Cerebellar nuclear complex (tissue), 1 donor: ENCODE results near the gene RFXANK.
"Not testable (repeated sequence)": the region's sequence is repeated elsewhere in the genome, so short reads cannot be mapped to it uniquely, and the experiment has no call there.

ENCODE experiments used
- DNase-seq, 2 experiments: peaks; one replicate each; lab custom pipeline; 2025; lab: John Stamatoyannopoulos, UW

Gene RFXANK, protein sequence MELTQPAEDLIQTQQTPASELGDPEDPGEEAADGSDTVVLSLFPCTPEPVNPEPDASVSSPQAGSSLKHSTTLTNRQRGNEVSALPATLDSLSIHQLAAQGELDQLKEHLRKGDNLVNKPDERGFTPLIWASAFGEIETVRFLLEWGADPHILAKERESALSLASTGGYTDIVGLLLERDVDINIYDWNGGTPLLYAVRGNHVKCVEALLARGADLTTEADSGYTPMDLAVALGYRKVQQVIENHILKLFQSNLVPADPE

DNA sequence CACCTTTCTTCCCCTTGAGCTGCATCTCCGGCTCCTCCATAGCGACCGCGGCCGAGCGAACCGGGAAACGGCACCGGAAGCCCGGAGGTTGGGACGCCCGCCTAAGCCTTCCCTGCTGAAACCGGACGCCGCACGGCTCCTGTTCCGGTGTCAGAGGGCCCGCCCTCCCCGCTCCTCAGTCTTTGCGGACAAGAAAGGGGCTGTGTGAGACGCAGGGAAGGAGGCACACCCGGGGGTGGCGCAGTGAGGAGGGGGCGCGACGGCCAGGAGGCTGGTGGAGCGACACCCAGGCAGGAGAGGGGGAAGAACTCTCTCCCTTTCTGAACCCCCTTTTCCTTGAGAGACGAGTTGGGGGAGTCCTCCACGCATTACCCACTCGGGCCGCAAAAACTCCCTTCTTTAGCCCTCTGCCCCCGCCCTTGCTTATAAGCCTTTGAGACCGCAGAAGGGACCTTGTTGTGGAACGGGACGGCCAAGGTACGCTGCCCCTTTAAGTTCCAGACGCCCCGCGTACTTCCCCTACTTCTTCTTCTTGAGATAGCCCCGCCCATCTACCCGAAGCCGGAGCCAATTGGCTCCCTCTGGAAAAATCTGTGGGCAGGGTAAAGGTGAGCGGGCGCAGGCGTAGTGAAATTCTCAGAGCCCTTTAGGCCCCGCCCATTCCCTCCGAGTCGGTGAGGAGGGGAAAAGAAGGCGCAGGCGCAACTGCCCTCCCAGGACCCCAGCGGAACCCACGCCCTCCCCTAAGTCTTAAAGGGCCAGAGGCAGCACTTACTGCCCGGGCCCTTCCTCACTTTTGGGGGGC lies at the start of gene RFXANK, which contains the start of gene BORCS8:
Gene RFXANK (plus strand): TSS at position 181 of the 805 bp plus-strand sequence. CDS start 1,689 bp downstream, outside the sequence.
Gene BORCS8 (minus strand): TSS at position 75 of the 805 bp plus-strand sequence. CDS start 35 bp downstream, at position 40.
- peak; percentile 96 to 98 for DNase-seq

GRCh38 chr19:19142347-19142746 lies 49.7 kb upstream of the RFXANK start:
- no peak for DNase-seq

- no peak for DNase-seq
These were observed 46.8 kb upstream of the RFXANK start for GRCh38 chr19:19145281-19145680.

- peak in 1 of 2 experiments; percentile 7 for DNase-seq
These were observed 46.1 kb upstream of the RFXANK start for GRCh38 chr19:19145684-19146608.

- no peak for DNase-seq
These were observed 45.2 kb upstream of the RFXANK start for GRCh38 chr19:19146865-19147264.

DNA sequence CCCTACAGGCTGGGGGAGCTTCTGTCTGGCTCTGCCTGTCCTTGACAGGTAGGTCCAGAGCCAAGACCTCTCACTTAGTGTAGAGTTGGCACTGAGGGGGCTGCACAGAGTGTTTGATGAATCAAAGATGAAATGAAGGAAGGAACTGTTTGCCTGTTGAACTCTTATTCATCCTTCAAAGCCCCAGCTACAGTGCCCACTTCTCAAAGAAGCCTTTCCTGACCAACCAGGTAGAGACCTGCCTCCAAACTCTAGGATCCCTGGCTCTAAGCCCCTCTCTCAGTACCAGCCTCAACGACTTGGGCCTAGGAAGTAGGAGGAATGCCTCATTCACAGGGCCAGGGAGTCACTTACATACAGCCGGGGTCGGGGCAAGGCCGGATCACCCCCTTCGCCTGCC lies 44.7 kb upstream of the RFXANK start:
- no peak for DNase-seq

DNA sequence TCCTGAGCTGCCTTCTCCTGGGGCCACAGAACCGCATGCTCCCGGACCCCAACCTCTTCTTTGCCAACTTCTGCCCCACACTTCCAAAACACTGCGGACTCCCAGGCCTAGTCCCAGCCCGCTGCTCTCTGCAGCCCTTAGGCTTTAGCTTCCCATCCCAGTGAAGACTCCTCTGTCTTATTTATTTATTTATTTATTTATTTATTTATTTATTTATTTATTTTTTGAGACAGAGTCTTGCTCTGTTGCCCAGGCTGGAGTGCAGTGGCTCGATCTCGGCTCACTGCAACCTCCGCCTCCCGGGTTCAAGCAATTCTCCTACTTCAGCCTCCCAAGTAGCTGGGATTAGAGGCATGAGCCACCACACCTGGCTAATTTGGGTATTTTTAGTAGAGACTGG lies 43.6 kb upstream of the RFXANK start:
- DNase-seq, result not testable (repeated sequence)

DNA sequence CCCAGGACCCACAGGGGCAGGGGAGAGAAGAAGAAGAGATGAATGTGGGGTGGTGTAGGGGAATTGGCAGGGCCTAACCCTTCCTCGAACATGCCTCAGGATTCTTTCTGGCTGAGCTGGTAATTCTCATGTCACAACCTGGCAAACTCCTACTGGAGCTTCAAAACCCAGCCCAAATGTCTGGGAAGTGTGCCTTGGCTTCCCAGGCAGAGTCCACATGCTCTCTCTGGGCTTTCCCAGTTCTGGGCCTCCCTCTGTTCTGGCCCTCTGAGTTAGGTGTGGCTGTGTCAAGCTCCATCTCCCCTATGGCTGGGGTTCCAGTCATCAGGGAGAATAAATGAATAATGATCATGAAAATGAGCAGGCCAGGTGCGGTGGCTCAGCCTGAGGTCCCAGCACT lies 42.6 kb upstream of the RFXANK start:
- DNase-seq, result no peak

GRCh38 chr19:19151418-19151817 lies 40.6 kb upstream of the RFXANK start:
- DNase-seq, result no peak

DNA sequence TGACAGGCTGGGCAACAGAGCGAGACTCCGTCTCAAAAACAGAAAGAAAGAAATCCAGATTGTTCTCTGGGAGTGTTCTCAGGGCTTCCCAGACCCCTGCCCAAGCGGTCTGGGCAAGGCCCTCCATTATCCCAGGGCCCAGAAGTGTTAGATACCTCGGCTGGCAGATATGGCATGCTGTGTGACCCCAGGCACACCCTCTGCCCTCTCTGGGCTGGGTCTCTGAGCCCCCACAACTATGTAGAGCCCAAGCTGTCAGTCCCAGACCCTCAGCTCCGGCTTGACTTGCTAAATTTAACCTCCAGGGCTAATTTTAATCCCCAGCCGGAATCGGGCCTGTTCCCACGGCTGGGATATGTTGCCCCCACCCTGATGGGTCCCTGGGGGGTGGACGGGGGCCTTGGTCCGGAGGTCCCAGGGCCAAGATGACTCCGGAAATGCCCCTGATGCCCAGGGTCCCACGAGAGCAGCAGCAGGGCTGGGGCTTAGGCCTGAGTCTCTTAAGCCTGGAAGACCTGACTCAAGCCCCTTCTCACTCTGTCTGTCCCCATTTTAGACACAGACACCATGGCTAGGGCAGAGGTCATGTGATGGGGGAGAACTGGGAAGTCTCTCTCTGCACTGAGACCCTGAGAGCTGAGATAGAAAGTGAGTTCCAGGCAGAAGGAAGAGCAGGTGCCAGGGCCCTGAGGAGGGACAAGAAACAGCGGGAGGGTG lies 39.2 kb upstream of the RFXANK start:
- no peak for DNase-seq

DNA sequence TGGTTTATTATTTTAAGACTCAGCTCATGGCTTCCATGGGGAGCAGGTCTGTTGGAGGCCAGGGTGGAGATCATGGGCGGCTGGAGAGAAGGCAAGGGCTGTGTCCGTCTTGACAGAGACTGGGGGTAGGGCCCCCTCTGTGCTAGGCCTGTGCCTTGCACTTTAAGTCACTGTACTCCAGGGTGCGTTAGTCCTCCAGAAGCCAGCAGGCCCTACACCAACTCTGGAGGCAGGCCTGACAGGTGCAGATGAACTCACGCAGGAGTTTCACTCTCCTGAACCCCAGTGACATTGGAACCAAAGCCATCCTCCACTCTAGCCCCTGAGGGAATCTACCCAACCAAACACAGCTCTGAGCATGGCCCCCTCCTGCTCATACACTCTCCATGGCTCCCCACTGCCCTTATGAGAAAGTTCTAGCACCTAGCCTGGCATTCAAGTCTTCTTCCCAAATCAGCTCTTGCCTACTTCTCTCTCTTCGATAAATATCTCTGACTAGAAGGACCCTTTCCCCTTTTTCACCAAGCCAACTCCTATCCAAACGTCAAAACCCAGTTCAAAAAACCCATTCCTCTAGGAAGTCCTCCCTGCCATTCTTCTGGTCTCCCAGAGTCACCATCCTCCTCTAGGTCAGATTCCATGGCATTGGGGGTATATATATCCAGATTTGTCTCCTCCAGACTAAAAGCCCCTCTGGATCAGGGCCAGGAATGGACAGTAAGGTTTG lies 37.1 kb upstream of the RFXANK start:
- no peak for DNase-seq

DNA sequence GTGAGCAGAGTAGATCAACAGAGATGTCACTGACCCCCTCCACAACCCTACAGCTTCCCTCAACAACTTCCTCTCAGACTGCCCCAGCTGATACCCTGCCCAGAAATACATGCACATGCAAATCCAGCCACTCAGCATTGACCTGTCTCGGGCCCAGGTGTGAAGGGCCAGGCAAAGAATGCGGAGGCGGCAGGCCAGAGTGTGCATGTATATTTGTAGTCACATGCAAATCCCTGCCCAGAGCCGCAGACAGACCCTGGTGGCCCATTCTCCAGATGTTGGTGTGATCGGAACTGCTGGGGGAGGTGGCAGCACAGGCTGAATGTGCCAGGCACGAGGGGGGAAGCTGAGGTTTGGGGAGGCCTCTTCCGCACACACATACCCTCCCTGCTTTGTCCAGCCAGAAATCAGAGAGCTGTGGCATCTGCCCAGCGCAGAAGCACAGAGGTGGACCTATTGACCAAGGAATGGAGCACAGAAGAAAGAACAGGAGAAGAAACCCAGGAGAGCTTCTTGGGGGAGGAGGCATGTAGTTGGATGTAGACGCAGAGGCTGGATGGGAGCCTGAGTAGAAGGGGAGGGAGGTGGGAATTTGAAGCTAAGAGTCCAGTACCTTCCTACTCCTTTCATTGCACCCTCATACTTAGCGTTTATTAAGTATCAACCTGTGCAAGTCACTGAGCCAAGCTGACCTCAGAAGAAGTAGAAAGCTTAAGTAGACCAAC lies 36.4 kb upstream of the RFXANK start:
- no peak for DNase-seq

DNA sequence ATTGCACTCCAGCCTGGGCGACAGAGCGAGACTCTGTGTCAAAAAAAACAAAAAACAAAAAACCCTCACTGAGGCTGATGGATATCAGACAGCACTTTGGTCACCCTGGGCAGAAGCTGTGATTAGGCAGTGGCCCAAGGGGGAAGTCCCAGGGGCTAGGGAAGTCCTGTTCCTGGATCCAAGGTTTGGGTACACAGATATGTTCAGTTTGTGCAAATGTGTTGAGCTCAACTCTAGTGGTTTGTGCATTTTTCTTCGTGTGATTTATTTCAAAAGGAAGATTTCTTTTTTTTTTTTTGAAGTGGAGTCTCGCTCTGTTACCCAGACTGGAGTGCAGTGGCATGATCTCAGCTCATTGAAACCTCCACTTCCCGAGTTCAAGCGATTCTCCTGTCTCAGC lies 34.2 kb upstream of the RFXANK start:
- DNase-seq, result no peak

- DNase-seq, result no peak
These were observed 32.5 kb upstream of the RFXANK start for GRCh38 chr19:19159534-19159933.

DNA sequence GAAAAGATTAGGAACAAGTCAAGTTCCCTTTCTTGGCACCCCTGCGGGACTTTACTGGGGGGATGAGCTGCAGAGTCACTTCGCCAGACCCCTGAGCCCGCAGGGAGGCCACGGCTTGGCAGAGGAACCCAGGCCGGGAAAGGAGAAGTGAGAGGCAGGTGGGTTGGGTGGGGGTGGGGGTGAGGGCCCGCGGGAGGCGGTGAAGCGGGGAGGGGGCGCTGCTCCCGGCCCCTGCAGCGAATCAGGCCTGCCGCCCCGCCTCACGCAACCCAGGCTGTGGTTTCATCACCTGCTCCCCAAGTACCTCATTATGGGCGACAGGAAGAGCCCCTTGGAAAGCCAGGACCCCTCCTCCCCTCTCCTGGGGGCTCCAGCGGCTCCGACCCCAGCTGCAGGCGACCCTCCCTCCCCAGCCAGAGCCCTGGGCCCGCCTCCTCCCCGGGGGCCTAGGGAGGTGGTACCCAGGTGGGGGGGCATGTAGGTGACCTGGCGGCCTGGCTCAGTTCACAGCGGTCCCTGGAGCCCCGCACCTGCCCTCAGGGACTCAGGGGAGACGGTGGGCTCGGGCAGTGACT lies 31.5 kb upstream of the RFXANK start:
- no peak for DNase-seq

GRCh38 chr19:19162495-19162894 lies 29.6 kb upstream of the RFXANK start:
- DNase-seq, result no peak

DNA sequence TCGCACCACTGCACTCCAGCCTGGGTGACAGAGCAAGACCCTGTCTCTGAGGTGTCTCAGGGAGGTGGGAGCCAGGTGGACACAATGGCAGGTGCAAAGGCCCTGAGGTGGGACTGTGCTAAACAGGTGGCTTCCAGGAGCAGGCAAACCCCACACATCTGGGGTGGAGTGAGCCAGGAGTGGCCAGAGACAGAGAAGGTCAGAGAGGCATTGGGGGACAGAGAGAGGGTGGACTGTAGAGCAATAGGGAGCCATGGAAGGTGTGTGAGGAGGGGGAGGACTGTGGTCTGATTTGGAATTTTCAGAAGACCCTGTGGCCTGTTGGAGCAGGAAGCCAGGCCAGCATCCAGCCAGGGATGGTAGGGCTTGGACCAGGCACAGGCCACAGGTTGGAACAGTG lies 26.7 kb upstream of the RFXANK start:
- DNase-seq, result no peak

GRCh38 chr19:19167612-19168011 lies 24.4 kb upstream of the RFXANK start:
- no peak for DNase-seq

GRCh38 chr19:19169236-19170052 lies 22.6 kb upstream of the RFXANK start:
- DNase-seq, result no peak
